ENCODE data around the gene TMEM31.
A peak's percentile ranks its signal among the peaks of the same experiment; 100 is the strongest.
"Not testable (repeated sequence)": the region's sequence is repeated elsewhere in the genome, so short reads cannot be mapped to it uniquely, and the experiment has no call there.

TMEM31 gene

DNA sequence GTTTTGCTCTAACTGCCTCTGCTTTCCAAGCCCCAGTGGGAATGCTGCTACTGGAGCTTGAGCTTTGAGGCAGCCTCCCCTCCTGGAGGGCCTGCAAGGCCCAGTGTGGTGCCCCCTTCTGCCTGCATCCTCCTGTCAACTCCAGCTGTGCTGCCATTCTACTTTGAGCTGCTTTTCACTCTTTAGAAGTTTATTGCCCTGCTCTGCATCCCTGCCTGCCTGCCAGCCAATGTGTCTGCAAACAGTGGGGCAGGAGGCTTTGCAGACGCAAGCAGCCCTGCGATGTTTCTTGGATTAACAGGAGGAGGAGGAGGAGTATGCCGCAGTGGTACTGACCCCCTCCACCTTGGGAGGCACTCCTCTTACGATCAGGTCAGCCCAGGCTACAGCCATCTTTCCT is 16.4 kb downstream of the TMEM31 start:
- no peak for DNase-seq

DNA sequence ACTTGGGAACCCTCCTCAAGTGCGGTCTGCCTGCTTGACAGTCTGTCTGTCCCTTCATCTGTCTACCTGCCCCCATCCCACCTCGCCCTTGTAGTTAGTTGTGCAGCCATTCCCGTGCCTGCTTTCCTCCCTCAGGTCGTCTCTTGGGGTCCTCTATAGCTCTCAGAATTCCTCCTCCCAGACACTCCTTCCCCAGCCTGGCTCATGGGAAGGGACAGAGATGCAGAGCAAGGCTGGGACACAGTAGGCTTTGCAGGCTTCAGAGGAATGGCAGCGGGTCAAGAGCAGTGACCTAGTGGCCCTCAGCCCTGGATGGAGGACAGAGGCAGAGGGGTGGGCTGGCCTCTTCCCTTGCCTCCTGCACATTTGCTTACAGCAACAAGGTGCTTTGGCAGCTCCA is 18.3 kb downstream of the TMEM31 start:
- DNase-seq: no peak

GRCh38 chrX:103730147-103730795 is 19.6 kb downstream of the TMEM31 start:
- peak; percentile 12 for DNase-seq

- DNase-seq: peak; percentile 81
Measured at GRCh38 chrX:103730796-103731493, 20.2 kb downstream of the TMEM31 start.

DNA sequence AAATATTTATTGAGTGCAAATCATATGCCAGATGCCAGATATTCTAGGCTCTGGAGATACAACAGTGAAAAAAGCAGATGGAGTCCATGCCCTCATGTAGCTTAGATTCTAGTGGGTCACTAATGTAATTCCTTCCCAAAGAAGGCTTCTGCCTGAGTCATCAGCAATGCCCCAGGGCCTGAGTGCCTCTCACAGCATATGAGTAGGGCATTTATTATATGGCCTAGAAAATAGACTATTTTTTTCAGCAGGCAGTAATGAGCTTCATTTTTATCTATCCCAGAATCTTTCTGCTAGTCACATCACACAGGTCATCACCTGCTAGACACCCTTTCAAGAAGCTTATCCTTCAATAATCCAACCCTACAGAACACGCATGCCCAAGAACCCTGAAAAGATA is 22.3 kb downstream of the TMEM31 start:
- peak; percentile 3 for DNase-seq

- peak; percentile 22 for DNase-seq
Measured at GRCh38 chrX:103734125-103734760, 23.5 kb downstream of the TMEM31 start.

- no peak for DNase-seq
Measured at GRCh38 chrX:103737696-103738095, 27.0 kb downstream of the TMEM31 start.

DNA sequence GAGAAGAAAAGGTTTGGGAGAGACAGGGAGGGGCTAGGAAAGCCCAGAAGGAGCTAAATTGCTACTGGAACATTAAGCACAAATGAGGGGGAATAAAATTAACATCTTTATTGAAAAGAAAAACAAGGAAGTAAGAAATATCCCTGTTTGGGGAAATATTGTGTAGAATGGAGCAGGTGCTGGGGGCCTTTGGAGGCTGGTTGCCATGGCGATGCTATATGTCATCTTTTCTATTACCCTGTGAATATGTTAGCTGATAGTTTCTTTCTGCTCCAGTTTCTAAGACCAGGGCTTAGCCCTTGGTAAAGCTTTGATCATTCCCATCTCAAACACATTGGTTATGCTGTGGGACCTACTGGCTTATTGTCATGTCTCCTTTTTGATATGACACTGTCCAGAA is 28.7 kb downstream of the TMEM31 start:
- DNase-seq: no peak

- no peak for DNase-seq
Measured at GRCh38 chrX:103741879-103742278, 31.2 kb downstream of the TMEM31 start.

DNA sequence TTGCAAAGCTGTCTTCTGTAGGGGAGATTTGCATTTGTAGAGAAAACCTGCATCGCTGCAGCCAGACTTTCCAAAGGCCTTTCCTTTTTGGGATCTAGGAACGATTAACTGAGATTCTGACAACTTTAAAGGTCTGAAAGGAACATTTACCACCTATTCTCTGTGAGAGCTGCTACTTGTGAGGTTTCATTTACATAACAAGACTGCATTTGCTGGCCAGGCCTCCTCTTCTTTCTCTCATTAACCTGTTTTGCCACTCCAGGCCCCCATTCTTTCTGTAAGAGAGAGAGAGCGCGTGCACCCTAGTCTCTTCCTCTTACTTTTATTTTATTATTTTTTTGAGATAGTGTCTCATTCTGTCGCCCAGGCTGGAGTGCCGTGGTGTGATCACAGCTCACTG is 31.6 kb downstream of the TMEM31 start:
- no peak for DNase-seq

- DNase-seq: no peak
Measured at GRCh38 chrX:103747163-103747562, 36.5 kb downstream of the TMEM31 start.

GRCh38 chrX:103754401-103754800 is 43.7 kb downstream of the TMEM31 start:
- no peak for DNase-seq

DNA sequence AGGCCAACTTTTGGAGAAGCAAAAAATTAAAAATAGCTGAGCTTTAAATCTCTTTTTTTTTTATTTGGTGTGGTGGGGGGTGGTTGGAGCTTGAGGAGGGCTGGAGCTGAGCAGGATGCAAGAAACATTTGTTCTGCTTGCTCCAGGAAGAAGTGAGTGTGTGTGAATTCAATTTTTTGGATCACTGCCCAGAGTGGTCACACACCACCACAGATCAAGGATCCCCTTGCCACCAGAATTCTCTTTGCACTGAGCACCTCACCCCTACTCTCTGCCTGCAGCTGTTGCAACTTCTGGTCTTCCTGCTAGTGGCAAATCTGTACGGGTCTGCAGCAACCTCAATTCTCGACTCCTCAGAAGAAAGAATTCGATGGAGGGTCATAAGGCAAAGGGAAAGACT is 46.0 kb downstream of the TMEM31 start:
- peak; percentile 7 for DNase-seq

- DNase-seq: no peak
Measured at GRCh38 chrX:103758555-103758954, 47.8 kb downstream of the TMEM31 start.

- DNase-seq: not testable (repeated sequence)
Measured at GRCh38 chrX:103763541-103763940, 52.8 kb downstream of the TMEM31 start.
